Loucy (cell line): ENCODE results near the gene SEC14L1.

Source experiments
- H2AFZ ChIP-seq: fragments of 200-600 bp; sonication (generic); 2 replicates; pipeline ENCODE4 v1.6.0; 2016; ENCODE audit warnings: antibody characterized with exemption, mild to moderate bottlenecking, low read length, moderate library complexity
- H3F3A ChIP-seq: fragments of 200-600 bp; 2 replicates; pipeline ENCODE4 v1.6.0; 2016; ENCODE audit warnings: antibody characterized with exemption, low read depth, mild to moderate bottlenecking
- H3K27me3 ChIP-seq: fragments of 200-600 bp; sonication (generic); 2 replicates; pipeline ENCODE4 v1.6.1; 2014; ENCODE audit warnings: low read length, mild to moderate bottlenecking; ENCODE audit not compliant: insufficient read depth, poor library complexity, severe bottlenecking
- H3K36me3 ChIP-seq: fragments of 200-600 bp; sonication (generic); 2 replicates; pipeline ENCODE4 v1.6.1; 2016; ENCODE audit warnings: low read length; ENCODE audit not compliant: insufficient read depth
- H3K4me1 ChIP-seq: fragments of 200-600 bp; sonication (generic); 2 replicates; pipeline ENCODE4 v1.5.1; 2014; ENCODE audit warnings: low read length, mild to moderate bottlenecking; ENCODE audit not compliant: insufficient read depth, poor library complexity, severe bottlenecking
- H3K4me2 ChIP-seq: fragments of 200-600 bp; sonication (generic); 2 replicates; pipeline ENCODE4 v1.6.0; 2014; ENCODE audit warnings: antibody characterized with exemption, low read length, low read depth, mild to moderate bottlenecking; ENCODE audit not compliant: poor library complexity, severe bottlenecking
- H3K4me3 ChIP-seq: fragments of 200-600 bp; sonication (generic); 2 replicates; pipeline ENCODE4 v1.5.1; 2014; ENCODE audit warnings: low read length, mild to moderate bottlenecking, mixed read lengths; ENCODE audit not compliant: poor library complexity, severe bottlenecking
- H3K79me2 ChIP-seq: fragments of 200-600 bp; sonication (generic); 2 replicates; pipeline ENCODE4 v1.6.1; 2014; ENCODE audit warnings: low read length; ENCODE audit not compliant: insufficient read depth
- H3K9ac ChIP-seq: fragments of 200-600 bp; sonication (generic); 2 replicates; pipeline ENCODE4 v1.6.0; 2014; ENCODE audit warnings: mild to moderate bottlenecking, low read depth, low read length, moderate library complexity; ENCODE audit not compliant: poor library complexity, severe bottlenecking
- H3K9me2 ChIP-seq: fragments of 200-600 bp; sonication (generic); replicated peaks from 2 replicates; pipeline ENCODE4 v1.6.1; 2016; ENCODE audit warnings: low read depth, low read length, mixed read lengths
- H3K9me3 ChIP-seq: fragments of 200-600 bp; sonication (generic); 2 replicates; pipeline ENCODE4 v1.6.1; 2014; ENCODE audit warnings: mild to moderate bottlenecking, antibody characterized with exemption, low read length, low read depth; ENCODE audit not compliant: insufficient read depth
- H4K20me1 ChIP-seq: fragments of 200-600 bp; sonication (generic); 2 replicates; pipeline ENCODE4 v1.6.0; 2014; ENCODE audit warnings: antibody characterized with exemption, low read length, mild to moderate bottlenecking; ENCODE audit not compliant: insufficient read depth, poor library complexity, severe bottlenecking
- CTCF ChIP-seq: fragments of 200-600 bp; sonication (generic); conservative IDR thresholded peaks from 2 replicates; pipeline ENCODE4 v1.5.1; 2014; ENCODE audit warnings: mild to moderate bottlenecking, antibody characterized with exemption, low read length
- EZH2phosphoT487 ChIP-seq: fragments of 200-600 bp; IDR thresholded peaks from 2 replicates; pipeline ENCODE4 v1.6.1; 2018; ENCODE audit warnings: antibody characterized with exemption, mild to moderate bottlenecking, moderate library complexity, borderline replicate concordance

SEC14L1 gene

GRCh38 chr17:77216486-77216885, 75.7 kb downstream of the SEC14L1 start:
- Histone ChIP-seq H3K4me2 (no peak overlapping the region), H3K36me3 (peaks cover 53% of the 10 kb centered on the region; the same call in 1 of the 2 replicates), H2AFZ (no peak overlapping the region), H3K4me1 (no peaks in the 10 kb centered on the region), H3K9me3 (no peaks in the 10 kb centered on the region), H4K20me1 (no peaks in the 10 kb centered on the region), H3F3A (no peaks in the 10 kb centered on the region), H3K9ac (no peak overlapping the region), H3K79me2 (no peaks in the 10 kb centered on the region), H3K4me3 (no peak overlapping the region), H3K9me2 (no peaks in the 10 kb centered on the region), H3K27me3 (no peaks in the 10 kb centered on the region)
- TF ChIP-seq CTCF (no peak), EZH2phosphoT487 (no peak)

GRCh38 chr17:77217123-77217522, 76.4 kb downstream of the SEC14L1 start:
- peaks cover 47% of the 10 kb centered on the region; the same call in 1 of the 2 replicates for H3K36me3 ChIP-seq
- H3F3A ChIP-seq: no peaks in the 10 kb centered on the region
- no peaks in the 10 kb centered on the region for H3K79me2 ChIP-seq
- TF ChIP-seq EZH2phosphoT487 (no peak), CTCF (no peak)
- no peak overlapping the region for H2AFZ ChIP-seq
- H3K4me3 ChIP-seq: no peak overlapping the region
- H3K4me1 ChIP-seq: no peaks in the 10 kb centered on the region
- no peak overlapping the region for H3K4me2 ChIP-seq
- H3K9me3 ChIP-seq: no peaks in the 10 kb centered on the region
- no peaks in the 10 kb centered on the region for H3K27me3 ChIP-seq
- no peaks in the 10 kb centered on the region for H3K9me2 ChIP-seq
- no peaks in the 10 kb centered on the region for H4K20me1 ChIP-seq
- no peak overlapping the region for H3K9ac ChIP-seq

- TF ChIP-seq CTCF (no peak), EZH2phosphoT487 (no peak)
- H3K36me3 ChIP-seq: peaks cover 43% of the 10 kb centered on the region; the same call in 1 of the 2 replicates
- no peaks in the 10 kb centered on the region for H3F3A ChIP-seq
- no peak overlapping the region for H3K9ac ChIP-seq
- H2AFZ ChIP-seq: no peak overlapping the region
- H3K4me2 ChIP-seq: no peak overlapping the region
- no peaks in the 10 kb centered on the region for H3K9me2 ChIP-seq
- no peak overlapping the region for H3K4me3 ChIP-seq
- H3K9me3 ChIP-seq: no peaks in the 10 kb centered on the region
- H3K79me2 ChIP-seq: no peaks in the 10 kb centered on the region
- H3K27me3 ChIP-seq: no peaks in the 10 kb centered on the region
- H4K20me1 ChIP-seq: no peaks in the 10 kb centered on the region
- no peaks in the 10 kb centered on the region for H3K4me1 ChIP-seq
Observed at GRCh38 chr17:77217566-77217965, 76.8 kb downstream of the SEC14L1 start.
